Bronchial smooth muscle cell (primary cell): ENCODE results near the gene LUC7L. TPM values are rescaled to one million over a fixed set of nuclear protein-coding genes. Genes with fewer than 3 reads are reported as not detected.

Experiments
- total RNA-seq: library from RNA; depleted of rRNA; stranded (reverse); fragments of >200 nt; gene quantifications from 2 replicates; pipeline ENCODE4 v1.2.1, GENCODE V29; 2014

Gene LUC7L
- 23.3 and 28.8 TPM in 2 replicates for total RNA-seq

GRCh38 chr16:228852-229730 lies at the start of gene LUC7L:
Gene LUC7L (minus strand): TSS chr16:229449. CDS start chr16:229339, 110 bp downstream.

DNA sequence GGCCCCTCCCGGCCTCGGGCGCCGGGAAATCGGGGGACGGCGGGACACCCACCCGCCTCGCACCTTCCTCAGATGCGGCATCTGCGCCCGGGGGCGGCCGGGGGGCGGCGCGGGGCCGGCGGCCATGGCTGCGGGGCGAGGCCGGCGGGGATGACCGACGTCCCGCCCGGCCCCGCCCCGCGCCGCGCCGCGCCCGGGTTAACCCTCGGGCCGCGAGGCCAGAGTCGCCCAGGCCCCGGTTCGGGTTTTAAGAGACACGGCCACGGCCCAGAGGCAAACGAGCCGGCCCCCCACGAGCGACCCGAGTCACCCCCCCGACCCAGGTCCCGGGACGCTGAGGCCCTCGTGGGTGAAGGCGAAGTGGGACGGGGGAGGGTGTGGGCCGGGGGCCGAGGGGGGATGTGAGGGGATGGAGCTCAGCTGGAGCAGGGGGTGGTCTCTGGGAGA lies 46.6 kb upstream of the LUC7L start, which contains the start of gene RGS11:
RGS11 (minus strand) TSS at position 159 of the 447 bp plus-strand sequence; CDS start at position 126, 33 bp downstream.

DNA sequence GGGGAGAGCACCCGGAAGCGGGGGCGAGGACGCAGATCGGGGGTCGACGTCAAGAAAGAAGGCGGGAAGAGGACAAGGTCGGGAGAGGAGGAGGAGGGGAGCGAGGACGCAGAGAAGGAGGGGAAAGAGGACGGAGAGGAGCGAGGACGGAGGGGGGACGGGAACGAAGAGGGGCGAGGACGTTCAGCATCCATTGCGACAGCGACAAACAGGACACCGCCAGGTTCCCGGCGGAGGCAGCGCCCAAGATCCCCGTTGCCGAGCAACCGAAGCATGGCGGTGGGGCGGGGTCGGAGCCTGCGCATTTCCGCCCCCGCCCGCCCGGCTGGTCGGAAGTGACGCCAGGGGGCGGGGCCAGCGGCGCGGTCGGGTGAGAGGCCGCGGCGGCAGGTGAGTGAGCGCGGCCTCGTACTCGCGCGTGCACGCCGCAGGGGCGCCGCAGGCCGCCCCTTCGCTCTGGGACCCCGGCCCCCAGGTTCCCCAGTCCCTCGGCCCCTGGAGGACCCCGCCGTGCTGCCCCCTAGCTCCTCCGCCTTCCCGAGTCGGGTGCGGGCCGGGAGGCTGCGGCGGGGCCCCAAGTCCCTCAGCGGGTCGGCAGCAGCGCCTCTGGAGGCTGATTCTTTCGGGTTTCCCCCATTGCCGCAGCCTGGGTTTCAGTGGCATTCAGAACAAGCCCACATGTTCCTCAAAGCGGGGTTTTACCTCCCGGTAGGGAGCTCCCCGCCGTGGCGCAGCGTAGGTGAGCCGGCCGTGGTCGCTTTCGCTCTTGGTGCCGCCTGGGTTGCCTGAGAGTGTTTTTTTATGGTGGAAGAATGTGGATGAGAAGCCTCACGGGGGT lies 5.4 kb upstream of the LUC7L start, which contains the start of gene FAM234A:
FAM234A (plus strand) TSS at position 354 of the 838 bp plus-strand sequence. CDS start 19,593 bp downstream, outside the sequence.

DNA sequence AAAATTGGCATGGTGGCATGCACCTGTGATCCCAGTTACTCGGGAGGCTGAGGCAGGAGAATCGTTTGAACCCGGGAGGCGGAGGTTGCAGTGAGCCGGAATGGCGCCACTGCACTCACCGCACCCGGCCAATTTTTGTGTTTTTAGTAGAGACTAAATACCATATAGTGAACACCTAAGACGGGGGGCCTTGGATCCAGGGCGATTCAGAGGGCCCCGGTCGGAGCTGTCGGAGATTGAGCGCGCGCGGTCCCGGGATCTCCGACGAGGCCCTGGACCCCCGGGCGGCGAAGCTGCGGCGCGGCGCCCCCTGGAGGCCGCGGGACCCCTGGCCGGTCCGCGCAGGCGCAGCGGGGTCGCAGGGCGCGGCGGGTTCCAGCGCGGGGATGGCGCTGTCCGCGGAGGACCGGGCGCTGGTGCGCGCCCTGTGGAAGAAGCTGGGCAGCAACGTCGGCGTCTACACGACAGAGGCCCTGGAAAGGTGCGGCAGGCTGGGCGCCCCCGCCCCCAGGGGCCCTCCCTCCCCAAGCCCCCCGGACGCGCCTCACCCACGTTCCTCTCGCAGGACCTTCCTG lies 49.1 kb downstream of the LUC7L start, which contains the start of gene HBQ1:
HBQ1 (plus strand) TSS at position 359 of the 575 bp plus-strand sequence; CDS start at position 387, 28 bp downstream.

DNA sequence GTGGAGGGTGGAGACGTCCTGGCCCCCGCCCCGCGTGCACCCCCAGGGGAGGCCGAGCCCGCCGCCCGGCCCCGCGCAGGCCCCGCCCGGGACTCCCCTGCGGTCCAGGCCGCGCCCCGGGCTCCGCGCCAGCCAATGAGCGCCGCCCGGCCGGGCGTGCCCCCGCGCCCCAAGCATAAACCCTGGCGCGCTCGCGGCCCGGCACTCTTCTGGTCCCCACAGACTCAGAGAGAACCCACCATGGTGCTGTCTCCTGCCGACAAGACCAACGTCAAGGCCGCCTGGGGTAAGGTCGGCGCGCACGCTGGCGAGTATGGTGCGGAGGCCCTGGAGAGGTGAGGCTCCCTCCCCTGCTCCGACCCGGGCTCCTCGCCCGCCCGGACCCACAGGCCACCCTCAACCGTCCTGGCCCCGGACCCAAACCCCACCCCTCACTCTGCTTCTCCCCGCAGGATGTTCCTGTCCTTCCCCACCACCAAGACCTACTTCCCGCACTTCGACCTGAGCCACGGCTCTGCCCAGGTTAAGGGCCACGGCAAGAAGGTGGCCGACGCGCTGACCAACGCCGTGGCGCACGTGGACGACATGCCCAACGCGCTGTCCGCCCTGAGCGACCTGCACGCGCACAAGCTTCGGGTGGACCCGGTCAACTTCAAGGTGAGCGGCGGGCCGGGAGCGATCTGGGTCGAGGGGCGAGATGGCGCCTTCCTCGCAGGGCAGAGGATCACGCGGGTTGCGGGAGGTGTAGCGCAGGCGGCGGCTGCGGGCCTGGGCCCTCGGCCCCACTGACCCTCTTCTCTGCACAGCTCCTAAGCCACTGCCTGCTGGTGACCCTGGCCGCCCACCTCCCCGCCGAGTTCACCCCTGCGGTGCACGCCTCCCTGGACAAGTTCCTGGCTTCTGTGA lies 52.5 kb downstream of the LUC7L start, which contains the start of gene HBA1:
HBA1 (plus strand) TSS at position 204 of the 906 bp plus-strand sequence; CDS start at position 241, 37 bp downstream.

DNA sequence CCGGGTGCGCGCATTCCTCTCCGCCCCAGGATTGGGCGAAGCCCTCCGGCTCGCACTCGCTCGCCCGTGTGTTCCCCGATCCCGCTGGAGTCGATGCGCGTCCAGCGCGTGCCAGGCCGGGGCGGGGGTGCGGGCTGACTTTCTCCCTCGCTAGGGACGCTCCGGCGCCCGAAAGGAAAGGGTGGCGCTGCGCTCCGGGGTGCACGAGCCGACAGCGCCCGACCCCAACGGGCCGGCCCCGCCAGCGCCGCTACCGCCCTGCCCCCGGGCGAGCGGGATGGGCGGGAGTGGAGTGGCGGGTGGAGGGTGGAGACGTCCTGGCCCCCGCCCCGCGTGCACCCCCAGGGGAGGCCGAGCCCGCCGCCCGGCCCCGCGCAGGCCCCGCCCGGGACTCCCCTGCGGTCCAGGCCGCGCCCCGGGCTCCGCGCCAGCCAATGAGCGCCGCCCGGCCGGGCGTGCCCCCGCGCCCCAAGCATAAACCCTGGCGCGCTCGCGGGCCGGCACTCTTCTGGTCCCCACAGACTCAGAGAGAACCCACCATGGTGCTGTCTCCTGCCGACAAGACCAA lies 56.8 kb downstream of the LUC7L start, which contains the start of gene HBA2:
HBA2 (plus strand) TSS at position 503 of the 568 bp plus-strand sequence; CDS start at position 540, 37 bp downstream.

GRCh38 chr16:165539-166374 lies 63.5 kb downstream of the LUC7L start, which contains the start of gene HBM:
Gene HBM (plus strand): TSS chr16:165978. CDS start chr16:165998, 20 bp downstream.

DNA sequence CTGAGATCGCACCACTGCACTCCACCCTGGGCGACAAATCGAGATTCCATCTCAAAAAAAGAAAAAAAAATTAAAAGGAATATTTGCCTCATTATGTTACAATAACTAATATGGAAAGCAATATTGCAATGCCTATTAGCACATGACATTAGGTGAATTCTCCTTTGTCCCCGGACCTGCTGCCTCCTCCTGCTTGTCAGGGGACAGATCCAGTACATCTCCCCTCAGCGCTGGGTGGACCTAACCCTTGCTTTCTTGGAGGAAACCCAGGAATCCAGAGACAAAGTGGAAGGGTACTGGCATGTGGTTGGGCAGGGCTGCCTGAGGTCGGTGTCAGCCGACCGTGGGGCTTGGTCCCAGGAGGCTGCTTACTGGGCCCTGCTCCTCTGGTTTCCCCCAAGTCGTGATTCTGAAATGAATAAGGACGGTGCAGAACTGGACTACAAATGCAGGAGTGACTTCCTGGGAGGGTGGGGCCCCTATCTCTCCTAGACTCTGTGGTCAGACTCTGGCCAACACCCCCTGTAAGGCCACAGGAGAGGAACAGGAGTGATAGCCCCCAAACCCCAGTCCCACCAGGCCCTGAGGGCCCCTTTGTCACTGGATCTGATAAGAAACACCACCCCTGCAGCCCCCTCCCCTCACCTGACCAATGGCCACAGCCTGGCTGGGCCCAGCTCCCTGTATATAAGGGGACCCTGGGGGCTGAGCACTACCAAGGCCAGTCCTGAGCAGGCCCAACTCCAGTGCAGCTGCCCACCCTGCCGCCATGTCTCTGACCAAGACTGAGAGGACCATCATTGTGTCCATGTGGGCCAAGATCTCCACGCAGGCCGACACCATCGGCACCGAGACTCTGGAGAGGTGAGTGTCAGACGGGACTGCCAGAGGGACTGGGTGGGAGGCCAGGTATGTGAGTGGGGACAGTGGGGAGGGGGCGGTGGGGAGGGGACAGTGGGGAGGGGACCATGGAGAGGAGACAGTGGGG lies 76.8 kb downstream of the LUC7L start, which contains the start of gene HBZ:
HBZ (plus strand) TSS at position 504 of the 988 bp plus-strand sequence; CDS start at position 770, 266 bp downstream.

Other genes with a start within 250 kb of the LUC7L start
- 2.7 TPM in 2 replicates for gene POLR3K, start 175.8 kb downstream of the LUC7L start, total RNA-seq
- 38.6 and 42.2 TPM in 2 replicates for gene SNRNP25, start 175.6 kb downstream of the LUC7L start, total RNA-seq
- gene RHBDF1, start 156.8 kb downstream of the LUC7L start, total RNA-seq: 32.3 and 46.5 TPM in 2 replicates
- 125 and 225 TPM in 2 replicates for gene MPG, start 151.2 kb downstream of the LUC7L start, total RNA-seq
- 6.5 and 11.0 TPM in 2 replicates for gene NPRL3, start 90.8 kb downstream of the LUC7L start, total RNA-seq
- not detected in 2 replicates for gene HBZ, start 76.8 kb downstream of the LUC7L start, total RNA-seq
- gene HBM, start 63.5 kb downstream of the LUC7L start, total RNA-seq: not detected in 2 replicates
- not detected in 2 replicates for gene HBA2, start 56.6 kb downstream of the LUC7L start, total RNA-seq
- gene HBA1, start 52.8 kb downstream of the LUC7L start, total RNA-seq: not detected in 2 replicates
- not detected in 2 replicates for gene HBQ1, start 49.0 kb downstream of the LUC7L start, total RNA-seq
- gene FAM234A, start 5.4 kb upstream of the LUC7L start, total RNA-seq: 31.5 and 39.1 TPM in 2 replicates
- 1.4 and 7.2 TPM in 2 replicates for gene RGS11, start 46.5 kb upstream of the LUC7L start, total RNA-seq
- 0.77 and 0.79 TPM in 2 replicates for gene ARHGDIG, start 51.1 kb upstream of the LUC7L start, total RNA-seq
- gene PDIA2, start 53.7 kb upstream of the LUC7L start, total RNA-seq: under 0.01 and 0.17 TPM in 2 replicates
- gene AXIN1, start 123.3 kb upstream of the LUC7L start, total RNA-seq: 14.2 and 17.5 TPM in 2 replicates
- gene MRPL28, start 141.1 kb upstream of the LUC7L start, total RNA-seq: 58.6 and 85.7 TPM in 2 replicates
- 73.8 and 99.2 TPM in 2 replicates for gene PGAP6, start 152.5 kb upstream of the LUC7L start, total RNA-seq
- gene NME4, start 167.8 kb upstream of the LUC7L start, total RNA-seq: 47.2 and 78.2 TPM in 2 replicates
- gene DECR2, start 172.4 kb upstream of the LUC7L start, total RNA-seq: 3.7 and 11.8 TPM in 2 replicates
- gene RAB11FIP3, start 196.2 kb upstream of the LUC7L start, total RNA-seq: 17.5 and 18.0 TPM in 2 replicates